IMR-90 (cell line): ENCODE results near the gene NR4A1. TPM values are rescaled to one million over a fixed set of nuclear protein-coding genes. Genes with fewer than 3 reads are reported as not detected.

Source experiments
- ATAC-seq: fragments of 200-7000 bp; cut with Tn5 transposase; 2 replicates; pipeline ENCODE4 v1.9.1; 2020; ENCODE audit warnings: low read depth, mild to moderate bottlenecking, moderate library complexity
- BruUV-seq: library from RNA; stranded (reverse); fragments of 400-500 nt; replicated peaks from 2 replicates; lab custom pipeline; 2021; lab: Mats Ljungman, UMichigan
- CTCF ChIA-PET: fragments of 300-600 bp; formaldehyde crosslinking; extraction: SDS; loops from one replicate; lab custom pipeline; 2021; ENCODE audit warnings: antibody characterized with exemption; lab: Yijun Ruan, JAX
- POLR2A ChIA-PET: fragments of 300-600 bp; sonication (Branson Sonifier 250); formaldehyde crosslinking; loops from one replicate; lab custom pipeline; 2022; ENCODE audit warnings: antibody characterized with exemption; ENCODE audit not compliant: unreplicated experiment; lab: Charles Lee
- DNase-seq: peaks from one replicate; pipeline ENCODE4 v3.0.0; 2013
- H2AFZ ChIP-seq: replicated peaks from 2 replicates; pipeline ENCODE3; 2013; ENCODE audit warnings: low read length, mild to moderate bottlenecking; ENCODE audit not compliant: poor library complexity
- H2AK5ac ChIP-seq: 2 replicates; pipeline ENCODE4 v1.6.1; 2013; ENCODE audit warnings: low read depth, low read length, inconsistent platforms
- H2AK9ac ChIP-seq: replicated peaks from 2 replicates; pipeline ENCODE3; 2013; ENCODE audit warnings: mild to moderate bottlenecking, low read depth, low read length, moderate library complexity; ENCODE audit not compliant: poor library complexity
- H2BK120ac ChIP-seq: 2 replicates; pipeline ENCODE4 v1.6.1; 2013; ENCODE audit warnings: low read depth, low read length, inconsistent platforms
- H2BK15ac ChIP-seq: 3 replicates; pipeline ENCODE4 v1.6.1; 2013; ENCODE audit warnings: low read depth, low read length, inconsistent platforms
- H2BK20ac ChIP-seq: 2 replicates; pipeline ENCODE4 v1.6.1; 2013; ENCODE audit warnings: low read depth, mild to moderate bottlenecking, inconsistent platforms, low read length, moderate library complexity
- H2BK5ac ChIP-seq: 2 replicates; pipeline ENCODE4 v1.6.1; 2013; ENCODE audit warnings: mild to moderate bottlenecking, low read depth, low read length, inconsistent platforms; ENCODE audit not compliant: poor library complexity, severe bottlenecking
- H3K14ac ChIP-seq: replicated peaks from 2 replicates; pipeline ENCODE4 v1.6.1; 2013; ENCODE audit warnings: low read depth, low read length, inconsistent platforms
- H3K18ac ChIP-seq: 2 replicates; pipeline ENCODE4 v1.6.1; 2013; ENCODE audit warnings: low read depth, low read length, control low read depth
- H3K23ac ChIP-seq: 2 replicates; pipeline ENCODE4 v1.6.1; 2013; ENCODE audit warnings: low read depth, low read length, inconsistent platforms
- H3K27ac ChIP-seq: 2 replicates; pipeline ENCODE4 v1.5.1; 2013; ENCODE audit warnings: mild to moderate bottlenecking, control low read depth, low read length; ENCODE audit not compliant: insufficient read depth
- H3K27me3 ChIP-seq: 2 replicates; pipeline ENCODE4 v1.6.1; 2013; ENCODE audit warnings: low read length; ENCODE audit not compliant: control insufficient read depth, insufficient read depth
- H3K36me3 ChIP-seq: 2 replicates; pipeline ENCODE4 v1.6.1; 2013; ENCODE audit warnings: low read length, mixed read lengths; ENCODE audit not compliant: control insufficient read depth, insufficient read depth
- H3K4ac ChIP-seq: 2 replicates; pipeline ENCODE4 v1.6.1; 2013; ENCODE audit warnings: low read depth, low read length, inconsistent platforms
- H3K4me1 ChIP-seq: 2 replicates; pipeline ENCODE4 v1.6.1; 2013; ENCODE audit warnings: low read length, mixed read lengths; ENCODE audit not compliant: control insufficient read depth, insufficient read depth
- H3K4me2 ChIP-seq: 2 replicates; pipeline ENCODE4 v1.6.1; 2013; ENCODE audit warnings: low read depth, mild to moderate bottlenecking, control low read depth, low read length, moderate library complexity
- H3K4me3 ChIP-seq: 2 replicates; pipeline ENCODE4 v1.5.1; 2013; ENCODE audit warnings: low read depth, mild to moderate bottlenecking, control low read depth, low read length, moderate library complexity; ENCODE audit not compliant: insufficient read depth
- H3K56ac ChIP-seq: 2 replicates; pipeline ENCODE4 v1.6.1; 2013; ENCODE audit warnings: low read length, inconsistent platforms; ENCODE audit not compliant: insufficient read depth; ENCODE audit errors: extremely low read depth
- H3K79me1 ChIP-seq, 2 experiments: 2 replicates each; pipeline ENCODE4 v1.6.1; 2013; ENCODE audit warnings: low read length in 2 of 2, inconsistent platforms in 1 of 2, low read depth in 1 of 2
- H3K9ac ChIP-seq: 2 replicates; pipeline ENCODE4 v1.6.1; 2013; ENCODE audit warnings: low read depth, low read length, control low read depth
- H3K9me1 ChIP-seq: 2 replicates; pipeline ENCODE4 v1.6.1; 2013; ENCODE audit warnings: low read length, inconsistent platforms; ENCODE audit not compliant: insufficient read depth
- H3K9me3 ChIP-seq: 2 replicates; pipeline ENCODE4 v1.6.1; 2013; ENCODE audit warnings: low read length; ENCODE audit not compliant: control insufficient read depth, insufficient read depth
- H4K20me1 ChIP-seq: 2 replicates; pipeline ENCODE4 v1.6.1; 2013; ENCODE audit warnings: low read length, inconsistent platforms; ENCODE audit not compliant: insufficient read depth
- H4K5ac ChIP-seq: 2 replicates; pipeline ENCODE4 v1.6.1; 2013; ENCODE audit warnings: mild to moderate bottlenecking, low read depth, low read length, control low read depth
- H4K8ac ChIP-seq, 2 experiments: 2 replicates each; pipeline ENCODE4 v1.6.1; 2013; ENCODE audit warnings: low read depth in 2 of 2, low read length in 2 of 2, control low read depth in 1 of 2, inconsistent platforms in 1 of 2
- H4K91ac ChIP-seq: 2 replicates; pipeline ENCODE4 v1.6.1; 2013; ENCODE audit warnings: low read depth, low read length, inconsistent platforms; ENCODE audit not compliant: insufficient read depth
- BHLHE40 ChIP-seq: fragments of 150-350 bp; IDR thresholded peaks from 2 replicates; pipeline ENCODE4 v1.6.1; 2016; ENCODE audit warnings: mild to moderate bottlenecking, low read depth, low read length
- CEBPB ChIP-seq: IDR thresholded peaks from 2 replicates; pipeline ENCODE4 v1.6.1; 2012; ENCODE audit warnings: low read depth, low read length, improper control_type of control experiment
- CHD1 ChIP-seq: IDR thresholded peaks from 2 replicates; pipeline ENCODE4 v1.6.1; 2012; ENCODE audit warnings: low read depth, low read length, improper control_type of control experiment
- FOS ChIP-seq: fragments of 150-350 bp; IDR thresholded peaks from 2 replicates; pipeline ENCODE4 v1.6.1; 2016; ENCODE audit warnings: low read depth, low read length
- MAFK ChIP-seq: IDR thresholded peaks from 2 replicates; pipeline ENCODE4 v1.6.1; 2012; ENCODE audit warnings: low read depth, low read length, improper control_type of control experiment
- MAZ ChIP-seq: IDR thresholded peaks from 2 replicates; pipeline ENCODE4 v1.6.1; 2012; ENCODE audit warnings: low read depth, mild to moderate bottlenecking, low read length, improper control_type of control experiment, moderate library complexity, borderline replicate concordance
- MXI1 ChIP-seq: IDR thresholded peaks from 2 replicates; pipeline ENCODE4 v1.6.1; 2012; ENCODE audit warnings: low read depth, mild to moderate bottlenecking, low read length, moderate library complexity, borderline replicate concordance
- NFE2L2 ChIP-seq: fragments of 150-350 bp; IDR thresholded peaks from 2 replicates; pipeline ENCODE4 v1.6.1; 2016; ENCODE audit warnings: low read depth, mild to moderate bottlenecking, low read length
- POLR2A ChIP-seq: IDR thresholded peaks from 2 replicates; pipeline ENCODE4 v1.6.1; 2012; ENCODE audit warnings: mild to moderate bottlenecking, low read depth, low read length
- RAD21 ChIP-seq: IDR thresholded peaks from 2 replicates; pipeline ENCODE4 v1.6.1; 2012; ENCODE audit warnings: low read length, improper control_type of control experiment
- RCOR1 ChIP-seq: IDR thresholded peaks from 2 replicates; pipeline ENCODE4 v1.6.1; 2012; ENCODE audit warnings: mild to moderate bottlenecking, low read length, improper control_type of control experiment; ENCODE audit not compliant: insufficient replicate concordance
- RFX5 ChIP-seq: IDR thresholded peaks from 2 replicates; pipeline ENCODE4 v1.8.0; 2012; ENCODE audit warnings: low read depth, mild to moderate bottlenecking, low read length, moderate library complexity
- SMC3 ChIP-seq: fragments of 150-350 bp; IDR thresholded peaks from 2 replicates; pipeline ENCODE4 v1.6.1; 2016; ENCODE audit warnings: low read depth, mild to moderate bottlenecking, antibody characterized with exemption, low read length, moderate library complexity
- WGBS, 2 experiments: methylation state at CpG; one replicate each; pipeline versions ENCODE4 v1.1.5 to v1.1.7; 2013; ENCODE audit warnings: missing lambda C conversion rate in 2 of 2; ENCODE audit not compliant: insufficient read length in 1 of 2; ENCODE audit errors: extremely low coverage in 2 of 2; 5-methylcytosine and 5-hydroxymethylcytosine counted together
- dilution Hi-C: fragments of 300-500 bp; cut with HindIII; formaldehyde crosslinking; loops from one replicate; pipeline ENCODE4 v1.14.3; 2018; ENCODE audit warnings: low sequenced_read_pairs; ENCODE audit not compliant: unreplicated experiment
- in situ Hi-C: fragments of 300-500 bp; cut with MboI; formaldehyde crosslinking; loops from 3 replicates; pipeline ENCODE4 v1.14.3; 2019; ENCODE audit warnings: low sequenced_read_pairs, inconsistent platforms, mixed read lengths
- intact Hi-C: fragments of 100-400 bp; cut with micrococcal nuclease; formaldehyde crosslinking; loops from 2 replicates; pipeline ENCODE4 v1.10.0; 2022
- polyA plus RNA-seq, 3 experiments: library from polyadenylated mRNA; depleted of rRNA; stranded (reverse); fragments of >200 nt; gene quantifications; 2 replicates each; pipeline ENCODE4 v1.2.3, GENCODE V29; 2012; ENCODE audit warnings: low replicate concordance in 1 of 3
- total RNA-seq: library from RNA; depleted of rRNA; stranded (reverse); fragments of >200 nt; gene quantifications from 2 replicates; pipeline ENCODE4 v1.2.3, GENCODE V29; 2012
- TF ChIP-seq, protein P1 (sequence below): fragments of 150-350 bp; IDR thresholded peaks from 2 replicates; pipeline ENCODE4 v1.6.1; 2016; ENCODE audit warnings: low read depth, mild to moderate bottlenecking, low read length, moderate library complexity, borderline replicate concordance
- TF ChIP-seq, protein P2 (sequence below): fragments of 150-350 bp; IDR thresholded peaks from 2 replicates; pipeline ENCODE4 v1.6.1; 2017; ENCODE audit warnings: mild to moderate bottlenecking, antibody characterized with exemption, low read length, low read depth
- TF ChIP-seq, protein P3 (sequence below): conservative IDR thresholded peaks from 2 replicates; pipeline ENCODE4 v1.5.1; 2012; ENCODE audit warnings: mild to moderate bottlenecking, low read depth, low read length, improper control_type of control experiment

NR4A1 gene
- total and polyA plus RNA-seq, 2 of the 4 experiments (the other 2 are of a cell fraction), result 6.6 to 34.1 TPM

DNA sequence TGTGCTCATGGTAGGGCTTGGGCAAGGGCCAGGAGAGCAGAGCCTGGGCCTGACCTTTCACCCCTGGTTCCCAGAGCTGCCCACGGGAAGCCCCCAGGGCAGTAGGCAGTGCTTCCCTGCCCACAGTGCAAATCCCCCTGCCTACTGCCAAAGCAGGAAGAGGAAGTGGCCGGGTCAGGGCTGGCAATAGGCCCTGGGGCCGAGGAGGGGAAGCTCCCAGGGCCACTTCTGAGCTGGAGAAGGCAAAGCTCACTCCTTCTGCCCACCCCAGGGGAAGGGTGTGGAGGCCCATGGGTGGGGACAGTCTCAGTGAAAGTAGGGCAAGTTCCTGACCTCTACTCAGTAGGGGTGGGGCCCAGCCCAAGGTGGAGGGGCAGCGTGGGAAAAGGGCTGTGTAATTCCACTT lies 5.4 kb upstream of the NR4A1 start:
- Histone ChIP-seq H3K4me3 (no peak overlapping the region), H2BK5ac (no peak overlapping the region), H2AFZ (peak overlapping the region; percentile 10), H3K27ac (no peak overlapping the region), H3K27me3 (no peaks in the 10 kb centered on the region), H4K8ac (no peak overlapping the region), H4K5ac (no peak overlapping the region), H3K79me1 (peaks cover 0 to 75% of the 10 kb centered on the region in 2 experiments; a peak in 2 of 4 replicates), H3K9me1 (peaks cover 18% of the 10 kb centered on the region), H3K56ac (no peak overlapping the region), H3K9ac (no peak overlapping the region), H3K4me1 (peaks cover 7% of the 10 kb centered on the region), H2AK9ac (peak overlapping the region; percentile 72), H3K18ac (no peak overlapping the region), H3K36me3 (peaks cover 3% of the 10 kb centered on the region; the same call in 1 of the 2 replicates), H3K14ac (no peak overlapping the region), H4K20me1 (peaks cover 12% of the 10 kb centered on the region; the same call in 1 of the 2 replicates), H3K9me3 (no peaks in the 10 kb centered on the region), H3K23ac (no peak overlapping the region), H3K4me2 (no peak overlapping the region), H2BK20ac (no peak overlapping the region), H2AK5ac (no peak overlapping the region; the same call in 1 of the 2 replicates), H2BK120ac (no peak overlapping the region), H3K4ac (no peak overlapping the region), H4K91ac (no peak overlapping the region), H2BK15ac (no peak overlapping the region)
- no peak for DNase-seq
- no peak for TF ChIP-seq NFE2L2
- TF ChIP-seq CHD1, result no peak
- TF ChIP-seq, protein P1, sequence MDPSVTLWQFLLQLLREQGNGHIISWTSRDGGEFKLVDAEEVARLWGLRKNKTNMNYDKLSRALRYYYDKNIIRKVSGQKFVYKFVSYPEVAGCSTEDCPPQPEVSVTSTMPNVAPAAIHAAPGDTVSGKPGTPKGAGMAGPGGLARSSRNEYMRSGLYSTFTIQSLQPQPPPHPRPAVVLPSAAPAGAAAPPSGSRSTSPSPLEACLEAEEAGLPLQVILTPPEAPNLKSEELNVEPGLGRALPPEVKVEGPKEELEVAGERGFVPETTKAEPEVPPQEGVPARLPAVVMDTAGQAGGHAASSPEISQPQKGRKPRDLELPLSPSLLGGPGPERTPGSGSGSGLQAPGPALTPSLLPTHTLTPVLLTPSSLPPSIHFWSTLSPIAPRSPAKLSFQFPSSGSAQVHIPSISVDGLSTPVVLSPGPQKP, result no peak
- TF ChIP-seq RAD21, result no peak
- TF ChIP-seq SMC3, result no peak
- TF ChIP-seq, protein P2, sequence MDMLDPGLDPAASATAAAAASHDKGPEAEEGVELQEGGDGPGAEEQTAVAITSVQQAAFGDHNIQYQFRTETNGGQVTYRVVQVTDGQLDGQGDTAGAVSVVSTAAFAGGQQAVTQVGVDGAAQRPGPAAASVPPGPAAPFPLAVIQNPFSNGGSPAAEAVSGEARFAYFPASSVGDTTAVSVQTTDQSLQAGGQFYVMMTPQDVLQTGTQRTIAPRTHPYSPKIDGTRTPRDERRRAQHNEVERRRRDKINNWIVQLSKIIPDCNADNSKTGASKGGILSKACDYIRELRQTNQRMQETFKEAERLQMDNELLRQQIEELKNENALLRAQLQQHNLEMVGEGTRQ, result no peak
- no peak for TF ChIP-seq FOS
- no peak for TF ChIP-seq MAFK
- no peak; the same call in 1 of the 2 replicates for TF ChIP-seq POLR2A
- TF ChIP-seq RCOR1, result no peak
- TF ChIP-seq MXI1, result no peak
- no peak for TF ChIP-seq MAZ
- TF ChIP-seq BHLHE40, result no peak
- TF ChIP-seq, protein P3, sequence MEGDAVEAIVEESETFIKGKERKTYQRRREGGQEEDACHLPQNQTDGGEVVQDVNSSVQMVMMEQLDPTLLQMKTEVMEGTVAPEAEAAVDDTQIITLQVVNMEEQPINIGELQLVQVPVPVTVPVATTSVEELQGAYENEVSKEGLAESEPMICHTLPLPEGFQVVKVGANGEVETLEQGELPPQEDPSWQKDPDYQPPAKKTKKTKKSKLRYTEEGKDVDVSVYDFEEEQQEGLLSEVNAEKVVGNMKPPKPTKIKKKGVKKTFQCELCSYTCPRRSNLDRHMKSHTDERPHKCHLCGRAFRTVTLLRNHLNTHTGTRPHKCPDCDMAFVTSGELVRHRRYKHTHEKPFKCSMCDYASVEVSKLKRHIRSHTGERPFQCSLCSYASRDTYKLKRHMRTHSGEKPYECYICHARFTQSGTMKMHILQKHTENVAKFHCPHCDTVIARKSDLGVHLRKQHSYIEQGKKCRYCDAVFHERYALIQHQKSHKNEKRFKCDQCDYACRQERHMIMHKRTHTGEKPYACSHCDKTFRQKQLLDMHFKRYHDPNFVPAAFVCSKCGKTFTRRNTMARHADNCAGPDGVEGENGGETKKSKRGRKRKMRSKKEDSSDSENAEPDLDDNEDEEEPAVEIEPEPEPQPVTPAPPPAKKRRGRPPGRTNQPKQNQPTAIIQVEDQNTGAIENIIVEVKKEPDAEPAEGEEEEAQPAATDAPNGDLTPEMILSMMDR, result no peak
- TF ChIP-seq RFX5, result no peak
- no peak for TF ChIP-seq CEBPB
- dilution Hi-C loops, result no loop called here
- intact Hi-C loops, result no loop called here
- CTCF ChIA-PET, result no interaction called here
- POLR2A ChIA-PET, result no interaction called here
- in situ Hi-C loops, result no loop called here
- 40% methylated on average over 1 of the region's 4 CpGs; no CpG with 5 or more reads in 1 of the 2 experiments for WGBS, 2 experiments
- ATAC-seq, result no peak
- no TSS peak for BruUV-seq
